Neural crest cell (in vitro differentiated cells): ENCODE measurements around the gene NR5A2. TPM values are rescaled to one million over a fixed set of nuclear protein-coding genes. Genes with fewer than 3 reads are reported as not detected.
A peak's percentile ranks its signal among the peaks of the same experiment; 100 is the strongest.

Source experiments
- DNase-seq: peaks from one replicate; pipeline ENCODE4 v3.0.0; 2021; ENCODE audit warnings: low read depth, mixed read lengths, low spot score
- H3K27ac Mint-ChIP-seq: one replicate; pipeline ENCODE4 v1.8.0; 2021; ENCODE audit warnings: mild to moderate bottlenecking, mixed read lengths; ENCODE audit not compliant: unreplicated experiment
- H3K27me3 Mint-ChIP-seq: 2 replicates; pipeline ENCODE4 v1.8.0; 2021; ENCODE audit warnings: low read depth, mild to moderate bottlenecking, mixed read lengths
- H3K36me3 Mint-ChIP-seq: 2 replicates; pipeline ENCODE4 v1.8.0; 2021; ENCODE audit warnings: low read depth, mild to moderate bottlenecking, mixed read lengths
- H3K4me1 Mint-ChIP-seq: 2 replicates; pipeline ENCODE4 v1.8.0; 2021; ENCODE audit warnings: mixed read lengths
- H3K4me3 Mint-ChIP-seq: one replicate; pipeline ENCODE4 v1.8.0; 2021; ENCODE audit warnings: mild to moderate bottlenecking, mixed read lengths
- H3K9me3 Mint-ChIP-seq: 2 replicates; pipeline ENCODE4 v1.8.0; 2021; ENCODE audit warnings: mixed read lengths
- total RNA-seq: library from RNA; stranded (reverse); gene quantifications from 2 replicates; pipeline ENCODE4 v1.2.1, GENCODE V29; 2021
- TF ChIP-seq, protein P1 (sequence below): fragments of 200-600 bp; sonication (generic); conservative IDR thresholded peaks from 2 replicates; pipeline ENCODE4 v1.5.0; 2021; ENCODE audit warnings: antibody characterized with exemption, mild to moderate bottlenecking

NR5A2 gene
- total RNA-seq, 1 donor from 2014 or later: not detected

DNA sequence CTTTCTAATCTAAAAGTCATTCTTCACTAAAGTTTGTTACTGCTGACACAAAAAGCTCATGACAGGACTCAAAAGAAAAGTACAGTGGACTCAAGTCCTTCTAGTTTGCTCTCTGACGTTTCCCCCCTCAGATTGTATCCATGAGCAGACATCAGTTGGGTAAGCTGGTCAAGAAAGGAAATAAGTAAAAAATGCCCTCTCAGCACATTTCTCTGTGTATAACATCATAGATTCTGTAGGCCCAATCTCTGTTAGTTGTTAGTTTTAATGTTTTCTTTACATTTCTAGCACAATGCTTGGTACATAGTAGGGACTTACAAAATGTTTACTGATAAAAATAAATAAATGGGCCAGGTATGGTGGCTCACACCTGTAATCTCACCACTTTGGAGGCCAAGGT, 96.8 kb downstream of the NR5A2 start:
- H3K36me3 Mint-ChIP-seq: no peaks in the 10 kb centered on the region
- no peak for DNase-seq
- peaks cover 6% of the 10 kb centered on the region for H3K4me1 Mint-ChIP-seq
- no peak overlapping the region for H3K27ac Mint-ChIP-seq
- no peak overlapping the region for H3K4me3 Mint-ChIP-seq
- H3K9me3 Mint-ChIP-seq: no peaks in the 10 kb centered on the region
- TF ChIP-seq, protein P1, sequence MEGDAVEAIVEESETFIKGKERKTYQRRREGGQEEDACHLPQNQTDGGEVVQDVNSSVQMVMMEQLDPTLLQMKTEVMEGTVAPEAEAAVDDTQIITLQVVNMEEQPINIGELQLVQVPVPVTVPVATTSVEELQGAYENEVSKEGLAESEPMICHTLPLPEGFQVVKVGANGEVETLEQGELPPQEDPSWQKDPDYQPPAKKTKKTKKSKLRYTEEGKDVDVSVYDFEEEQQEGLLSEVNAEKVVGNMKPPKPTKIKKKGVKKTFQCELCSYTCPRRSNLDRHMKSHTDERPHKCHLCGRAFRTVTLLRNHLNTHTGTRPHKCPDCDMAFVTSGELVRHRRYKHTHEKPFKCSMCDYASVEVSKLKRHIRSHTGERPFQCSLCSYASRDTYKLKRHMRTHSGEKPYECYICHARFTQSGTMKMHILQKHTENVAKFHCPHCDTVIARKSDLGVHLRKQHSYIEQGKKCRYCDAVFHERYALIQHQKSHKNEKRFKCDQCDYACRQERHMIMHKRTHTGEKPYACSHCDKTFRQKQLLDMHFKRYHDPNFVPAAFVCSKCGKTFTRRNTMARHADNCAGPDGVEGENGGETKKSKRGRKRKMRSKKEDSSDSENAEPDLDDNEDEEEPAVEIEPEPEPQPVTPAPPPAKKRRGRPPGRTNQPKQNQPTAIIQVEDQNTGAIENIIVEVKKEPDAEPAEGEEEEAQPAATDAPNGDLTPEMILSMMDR: no peak
- no peaks in the 10 kb centered on the region for H3K27me3 Mint-ChIP-seq

DNA sequence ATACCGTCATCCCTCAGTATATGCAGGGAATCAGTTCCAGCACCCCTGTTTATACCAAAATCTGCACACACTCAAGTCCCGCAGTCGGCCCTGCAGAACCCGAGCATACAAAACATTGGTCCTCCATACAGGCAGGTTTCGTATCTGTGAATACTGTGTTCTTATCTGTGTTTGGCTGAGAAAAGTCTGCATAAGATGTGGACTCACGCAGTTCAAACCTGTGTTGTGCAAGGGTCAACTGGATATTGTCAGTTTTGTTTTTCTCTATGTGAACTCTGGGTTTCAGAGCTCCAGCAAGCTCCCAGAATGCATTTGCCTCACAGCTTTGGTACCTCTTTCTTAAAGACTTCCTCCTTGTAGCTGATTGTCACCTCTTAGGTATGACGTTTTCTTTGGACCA, 100.6 kb downstream of the NR5A2 start:
- DNase-seq: no peak
- Mint-ChIP-seq H3K9me3 (no peaks in the 10 kb centered on the region), H3K36me3 (no peaks in the 10 kb centered on the region), H3K27me3 (no peaks in the 10 kb centered on the region), H3K4me1 (peaks cover 14% of the 10 kb centered on the region), H3K4me3 (no peak overlapping the region), H3K27ac (no peak overlapping the region)
- TF ChIP-seq, protein P1: no peak

DNA sequence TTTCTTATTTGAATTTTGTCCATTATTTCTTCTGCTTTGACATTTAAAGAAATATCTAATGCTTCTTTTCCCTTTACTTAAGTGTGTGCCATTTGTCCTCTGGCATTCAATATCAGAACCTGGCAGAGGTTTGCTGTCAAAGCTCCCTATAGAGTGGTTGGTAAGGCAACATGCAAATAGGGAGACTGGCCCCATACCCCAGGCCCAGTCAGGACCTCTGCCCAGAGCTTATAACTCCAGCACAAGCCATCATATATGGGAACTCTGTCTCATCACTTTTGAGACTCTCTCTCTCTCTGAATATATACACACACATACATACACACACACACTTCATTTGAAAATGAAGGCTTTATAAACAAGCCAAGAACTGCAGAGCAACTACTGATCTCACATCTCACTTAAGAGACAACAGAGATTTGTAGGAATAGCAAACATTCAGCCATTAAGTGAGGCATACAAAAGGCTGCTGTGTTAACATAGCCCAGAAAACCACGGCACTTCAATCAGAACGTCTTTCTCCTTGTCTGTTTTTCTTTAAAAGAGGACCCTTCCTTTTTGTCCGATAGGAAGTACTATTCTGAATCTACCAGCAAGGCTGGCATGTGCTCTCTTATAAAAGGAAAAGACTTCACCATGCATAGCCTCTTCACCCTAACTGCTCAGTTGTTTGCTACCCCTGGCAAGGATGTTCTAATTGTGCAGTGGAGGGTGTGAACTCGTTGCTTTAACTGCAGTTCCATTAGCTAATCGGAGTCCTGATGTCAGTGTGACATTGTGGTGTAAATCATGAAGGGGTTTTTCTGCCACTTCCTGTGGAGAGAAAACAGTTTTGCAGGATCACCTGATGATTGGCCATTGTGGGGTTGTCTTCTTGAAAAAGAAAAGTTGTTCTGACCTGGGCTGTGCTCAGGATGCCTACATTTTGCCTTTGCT, 101.7 kb downstream of the NR5A2 start:
- H3K27me3 Mint-ChIP-seq: no peaks in the 10 kb centered on the region
- no peak for DNase-seq
- H3K9me3 Mint-ChIP-seq: no peaks in the 10 kb centered on the region
- H3K4me3 Mint-ChIP-seq: no peak overlapping the region
- H3K36me3 Mint-ChIP-seq: no peaks in the 10 kb centered on the region
- peak overlapping the region; percentile 1 for H3K27ac Mint-ChIP-seq
- peaks cover 14% of the 10 kb centered on the region for H3K4me1 Mint-ChIP-seq
- TF ChIP-seq, protein P1: no peak

DNA sequence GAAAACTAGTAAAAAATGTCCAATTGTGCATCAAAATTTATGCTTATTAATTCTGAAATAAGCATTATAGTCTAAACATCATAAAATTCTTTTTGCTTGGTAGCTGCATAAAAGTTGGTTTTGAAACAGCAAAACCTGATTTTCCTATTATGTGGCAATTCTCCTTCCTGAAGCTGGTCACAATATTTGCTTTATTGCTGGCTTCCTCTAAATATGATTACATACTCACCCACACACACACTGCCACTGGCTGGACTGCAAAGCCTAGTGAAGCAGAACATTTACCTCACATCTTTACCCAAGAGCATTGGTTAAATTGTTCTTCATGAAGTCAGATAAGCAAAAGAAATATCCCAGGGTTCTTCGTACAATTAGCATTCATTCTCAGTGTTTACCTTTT, 103.0 kb downstream of the NR5A2 start:
- H3K4me3 Mint-ChIP-seq: no peak overlapping the region
- no peaks in the 10 kb centered on the region for H3K36me3 Mint-ChIP-seq
- H3K4me1 Mint-ChIP-seq: peaks cover 14% of the 10 kb centered on the region
- TF ChIP-seq, protein P1: no peak
- no peaks in the 10 kb centered on the region for H3K9me3 Mint-ChIP-seq
- DNase-seq: no peak
- no peaks in the 10 kb centered on the region for H3K27me3 Mint-ChIP-seq
- no peak overlapping the region for H3K27ac Mint-ChIP-seq

DNA sequence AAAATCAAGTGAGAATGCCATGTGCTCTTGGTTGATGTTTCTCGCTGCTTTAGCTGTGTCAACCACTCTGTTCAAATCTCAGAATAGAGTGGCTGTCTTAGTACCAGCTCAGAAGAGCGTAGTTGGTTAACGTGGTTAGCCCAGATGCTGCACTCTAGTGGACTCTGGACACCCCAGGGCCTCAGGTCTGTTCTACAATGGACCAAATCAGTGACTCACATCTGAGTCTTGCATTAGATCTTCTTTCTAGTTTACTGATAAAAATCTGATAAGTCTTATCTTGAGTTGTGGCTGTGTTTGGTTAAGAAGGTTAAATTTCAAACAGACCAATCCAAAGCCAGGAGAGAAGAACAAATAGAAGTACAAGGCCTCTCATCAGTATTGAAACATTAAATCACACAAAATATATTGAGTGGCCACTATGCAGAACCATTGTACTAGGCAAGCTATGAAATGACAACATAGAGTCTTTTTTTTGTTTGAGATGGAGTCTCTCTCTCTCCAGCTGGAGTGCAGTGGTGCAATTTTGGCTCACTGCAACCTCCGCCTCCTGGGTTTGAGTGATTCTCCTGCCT, 104.1 kb downstream of the NR5A2 start:
- Mint-ChIP-seq H3K27me3 (no peaks in the 10 kb centered on the region), H3K27ac (no peak overlapping the region), H3K9me3 (no peaks in the 10 kb centered on the region), H3K36me3 (no peaks in the 10 kb centered on the region), H3K4me1 (peaks cover 19% of the 10 kb centered on the region), H3K4me3 (no peak overlapping the region)
- no peak for DNase-seq
- TF ChIP-seq, protein P1: no peak
